Sciatic nerve (tissue), 2 donors: Measurements from ENCODE around the gene PCDHGB2. TPM values are rescaled to one million over a fixed set of nuclear protein-coding genes. Genes with fewer than 3 reads are reported as not detected.
"Not testable (repeated sequence)": the region's sequence is repeated elsewhere in the genome, so short reads cannot be mapped to it uniquely, and the experiment has no call there.

Experiments
- ATAC-seq: fragments of 200-7000 bp; cut with Tn5 transposase; one replicate; pipeline ENCODE4 v1.9.1; 2020; ENCODE audit warnings: mild to moderate bottlenecking, moderate library complexity
- DNase-seq: peaks from one replicate; pipeline ENCODE4 v3.0.0-alpha.2; 2020; ENCODE audit warnings: low spot score
- intact Hi-C: fragments of 100-400 bp; cut with DNase I; formaldehyde crosslinking; loops from one replicate; pipeline ENCODE4 v1.14.2; 2022
- total RNA-seq: library from RNA; stranded (reverse); fragmentation: NEBNext Ultra II Directional; extraction: Animal tissue kit (Norgen Biotek cat#: 25700); gene quantifications from one replicate; pipeline ENCODE4 v1.2.1, GENCODE V29; 2021
- donor health status: DM: no; HTN: no; CAD: no.
- donor health status: DM: no; HTN: no; CAD: no.

PCDHGB2 gene
- total RNA-seq, 1 donor from 2014 or later = 10.2 TPM

- intact Hi-C loops, ATAC-seq, DNase-seq: not testable (repeated sequence)
These were observed 15.8 kb downstream of the PCDHGB2 start for GRCh38 chr5:141375444-141376155.

GRCh38 chr5:141382469-141383294 is 22.9 kb downstream of the PCDHGB2 start, which contains the start of gene PCDHGA7:
TSS of gene PCDHGA7 (plus strand) at chr5:141382742. CDS start at chr5:141382900, 158 bp downstream.
- ATAC-seq (no peak), DNase-seq (no peak)
- intact Hi-C loops = no loop called here

GRCh38 chr5:141383345-141383744 is 23.6 kb downstream of the PCDHGB2 start:
- ATAC-seq = no peak
- DNase-seq = no peak
- intact Hi-C loops = no loop called here

GRCh38 chr5:141384471-141385267 is 24.9 kb downstream of the PCDHGB2 start:
- DNase-seq (no peak), ATAC-seq (no peak)
- intact Hi-C loops = no loop called here

GRCh38 chr5:141387557-141388311 is 27.9 kb downstream of the PCDHGB2 start, which contains the start of gene PCDHGB4:
TSS of gene PCDHGB4 (plus strand) at chr5:141387698. CDS start at chr5:141387885, 187 bp downstream.
- intact Hi-C loops = not testable (repeated sequence)
- peak; percentile 61 for DNase-seq
- ATAC-seq = peak; percentile 51

- ATAC-seq = no peak
- intact Hi-C loops = no loop called here
- no peak for DNase-seq
These were observed 28.9 kb downstream of the PCDHGB2 start for GRCh38 chr5:141388661-141389060.

GRCh38 chr5:141389153-141390042 is 29.6 kb downstream of the PCDHGB2 start:
- ATAC-seq (no peak), DNase-seq (no peak)
- intact Hi-C loops = no loop called here

- no peak for DNase-seq
- intact Hi-C loops = no loop called here
- ATAC-seq = no peak
These were observed 32.8 kb downstream of the PCDHGB2 start, which contains the start of gene PCDHGA8 for GRCh38 chr5:141392429-141393198. TSS of gene PCDHGA8 (plus strand) at chr5:141392633. CDS start at chr5:141392814, 181 bp downstream.

- ATAC-seq = no peak
- DNase-seq = no peak
- intact Hi-C loops = no loop called here
These were observed 33.5 kb downstream of the PCDHGB2 start for GRCh38 chr5:141393267-141393666.

- ATAC-seq, intact Hi-C loops, DNase-seq: not testable (repeated sequence)
These were observed 34.8 kb downstream of the PCDHGB2 start for GRCh38 chr5:141394401-141395187.

- ATAC-seq (peak; percentile 84), DNase-seq (peak; percentile 64)
- intact Hi-C loops = not testable (repeated sequence)
These were observed 38.2 kb downstream of the PCDHGB2 start, which contains the start of gene PCDHGB5 for GRCh38 chr5:141397756-141398551. TSS of gene PCDHGB5 (plus strand) at chr5:141397947. CDS start at chr5:141398128, 181 bp downstream.

GRCh38 chr5:141398608-141399007 is 38.8 kb downstream of the PCDHGB2 start:
- ATAC-seq = no peak
- intact Hi-C loops = no loop called here
- no peak for DNase-seq

GRCh38 chr5:141399555-141400258 is 39.9 kb downstream of the PCDHGB2 start:
- no peak for DNase-seq
- no peak for ATAC-seq
- intact Hi-C loops = no loop called here

- intact Hi-C loops = no loop called here
- ATAC-seq (no peak), DNase-seq (no peak)
These were observed 42.9 kb downstream of the PCDHGB2 start, which contains the start of gene PCDHGA9 for GRCh38 chr5:141402553-141403243. TSS of gene PCDHGA9 (plus strand) at chr5:141402778. CDS start at chr5:141402953, 175 bp downstream.
